HepG2 (cell line): ENCODE results near the gene AGAP1.

Source experiments
- POLR2A ChIP-seq, 2 experiments: IDR thresholded peaks; 2 replicates each; pipeline ENCODE4 v1.6.1; 2011; ENCODE audit warnings: low read depth in 2 of 2, low read length in 2 of 2, mild to moderate bottlenecking in 1 of 2, moderate library complexity in 1 of 2; ENCODE audit not compliant: insufficient read depth in 1 of 2
- POLR2AphosphoS5 ChIP-seq: IDR thresholded peaks from 2 replicates; pipeline ENCODE4 v1.6.1; 2012; ENCODE audit warnings: low read depth, low read length
- SMAD3 ChIP-seq: sonication (generic); formaldehyde crosslinking; IDR thresholded peaks from 2 replicates; pipeline ENCODE4 v1.4.0; 2020; ENCODE audit warnings: missing genetic modification reagents

DNA sequence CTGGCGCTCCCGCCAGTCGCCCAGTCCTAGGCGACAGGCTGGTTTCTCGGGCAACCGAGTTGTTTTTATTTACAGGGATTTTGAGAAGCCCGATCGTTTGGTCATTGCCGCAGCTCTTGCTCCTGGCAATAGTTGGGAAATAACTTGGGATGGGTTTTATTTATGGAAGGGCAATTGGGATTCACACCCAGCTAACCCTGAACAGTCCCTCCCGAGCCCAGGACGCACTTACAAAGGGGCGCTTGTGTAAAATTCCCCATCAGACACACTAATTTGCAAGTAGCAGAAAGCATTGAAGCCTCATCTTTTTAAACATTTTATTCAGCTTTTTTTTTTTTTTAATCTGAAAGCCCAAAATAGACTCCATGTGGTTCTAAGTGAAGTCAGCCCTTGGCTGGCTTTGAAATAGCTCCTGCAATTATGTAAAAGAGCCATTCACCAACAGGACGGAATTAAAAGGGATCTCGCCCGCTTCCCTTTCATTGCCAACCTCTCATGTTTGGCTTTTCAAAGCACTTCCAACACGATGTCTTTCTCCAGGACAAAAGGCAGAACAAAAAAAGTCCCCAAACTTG is 677.9 kb downstream of the AGAP1 start:
- TF ChIP-seq POLR2A (IDR thresholded peaks at IDR 0.05; ENCODE audit: insufficient read depth in 1 of 2, low read depth in 2 of 2, low read length in 2 of 2): no peak
- no peak for TF ChIP-seq SMAD3 (CRISPR knock-in tag)
- TF ChIP-seq POLR2AphosphoS5: no peak
